Measurements from ENCODE around the gene PRDM7. TPM values are rescaled to one million over a fixed set of nuclear protein-coding genes. Genes with fewer than 3 reads are reported as not detected.
A peak's percentile ranks its signal among the peaks of the same experiment; 100 is the strongest.

The PRDM7 gene
- total RNA-seq, 1 donor from 2014 or later = not detected

- H3K4me1 Mint-ChIP-seq = peaks cover 27% of the 10 kb centered on the region
- H3K9me3 Mint-ChIP-seq = no peaks in the 10 kb centered on the region
- H3K27me3 Mint-ChIP-seq (ENCODE audit: low read depth) = peaks cover 49% of the 10 kb centered on the region
- no peak for TF ChIP-seq CTCF (conservative IDR thresholded peaks at IDR 0.05)
- DNase-seq (ENCODE audit: low read depth, low spot score) = no peak
- no peak overlapping the region for H3K27ac Mint-ChIP-seq (ENCODE audit: unreplicated experiment)
- peak overlapping the region; percentile 89 for H3K4me3 Mint-ChIP-seq
- no peaks in the 10 kb centered on the region for H3K36me3 Mint-ChIP-seq (ENCODE audit: low read depth)
Measured at GRCh38 chr16:90081606-90081970, 4.5 kb upstream of the PRDM7 start.

GRCh38 chr16:90078579-90078895, 1.4 kb upstream of the PRDM7 start:
- no peak for DNase-seq (ENCODE audit: low read depth, low spot score)
- TF ChIP-seq CTCF (conservative IDR thresholded peaks at IDR 0.05) = no peak
- Mint-ChIP-seq H3K27me3 (ENCODE audit: low read depth) (peaks cover 61% of the 10 kb centered on the region), H3K4me3 (no peak overlapping the region), H3K4me1 (peaks cover 30% of the 10 kb centered on the region), H3K27ac (ENCODE audit: unreplicated experiment) (no peak overlapping the region), H3K9me3 (no peaks in the 10 kb centered on the region), H3K36me3 (ENCODE audit: low read depth) (no peaks in the 10 kb centered on the region)

- no peak for DNase-seq (ENCODE audit: low read depth, low spot score)
- H3K4me3 Mint-ChIP-seq = peak overlapping the region; percentile 86
- H3K27ac Mint-ChIP-seq (ENCODE audit: unreplicated experiment) = peak overlapping the region; percentile 96
- TF ChIP-seq CTCF (conservative IDR thresholded peaks at IDR 0.05) = no peak
- peaks cover 58% of the 10 kb centered on the region for H3K27me3 Mint-ChIP-seq (ENCODE audit: low read depth)
- peaks cover 30% of the 10 kb centered on the region for H3K4me1 Mint-ChIP-seq
- H3K36me3 Mint-ChIP-seq (ENCODE audit: low read depth) = no peaks in the 10 kb centered on the region
- H3K9me3 Mint-ChIP-seq = no peaks in the 10 kb centered on the region
Measured at GRCh38 chr16:90077757-90078578, 837 bp upstream of the PRDM7 start.

GRCh38 chr16:90072442-90073105, 4.6 kb downstream of the PRDM7 start:
- Mint-ChIP-seq H3K9me3 (peaks cover 7% of the 10 kb centered on the region), H3K36me3 (ENCODE audit: low read depth) (no peaks in the 10 kb centered on the region), H3K4me3 (no peak overlapping the region), H3K27ac (ENCODE audit: unreplicated experiment) (no peak overlapping the region), H3K4me1 (peaks cover 11% of the 10 kb centered on the region), H3K27me3 (ENCODE audit: low read depth) (peaks cover 26% of the 10 kb centered on the region)
- no peak for DNase-seq (ENCODE audit: low read depth, low spot score)
- no peak for TF ChIP-seq CTCF (conservative IDR thresholded peaks at IDR 0.05)

- Mint-ChIP-seq H3K36me3 (ENCODE audit: low read depth) (no peaks in the 10 kb centered on the region), H3K4me1 (no peaks in the 10 kb centered on the region), H3K27ac (ENCODE audit: unreplicated experiment) (no peak overlapping the region), H3K9me3 (peaks cover 7% of the 10 kb centered on the region), H3K4me3 (no peak overlapping the region), H3K27me3 (ENCODE audit: low read depth) (peaks cover 18% of the 10 kb centered on the region)
- TF ChIP-seq CTCF (conservative IDR thresholded peaks at IDR 0.05) = no peak
- no peak for DNase-seq (ENCODE audit: low read depth, low spot score)
Measured at GRCh38 chr16:90070440-90070839, 6.7 kb downstream of the PRDM7 start.
